Measurements from ENCODE around the gene REEP1.
A peak's percentile ranks its signal among the peaks of the same experiment; 100 is the strongest.

- TF ChIP-seq EP300 (IDR thresholded peaks at IDR 0.05; ENCODE audit: borderline replicate concordance) (no peak), TCF12 (IDR thresholded peaks at IDR 0.05; ENCODE audit: low read depth) (no peak), YY1 (IDR thresholded peaks at IDR 0.05; ENCODE audit: low read depth) (no peak), RAD21 (IDR thresholded peaks at IDR 0.05; ENCODE audit: low read depth) (peak; percentile 40), TAF1 (IDR thresholded peaks at IDR 0.05; ENCODE audit: low read depth) (no peak), ZBTB7A (IDR thresholded peaks at IDR 0.05; ENCODE audit: low read depth) (no peak), USF1 (IDR thresholded peaks at IDR 0.05) (no peak), CEBPB (IDR thresholded peaks at IDR 0.05) (no peak), REST (IDR thresholded peaks at IDR 0.05; ENCODE audit: low read depth) (no peak), FOXM1 (IDR thresholded peaks at IDR 0.05; ENCODE audit: borderline replicate concordance, low read depth) (no peak), EGR1 (IDR thresholded peaks at IDR 0.05) (no peak), CREB1 (IDR thresholded peaks at IDR 0.05; ENCODE audit: low read depth) (no peak)
- TF ChIP-seq, protein P1, sequence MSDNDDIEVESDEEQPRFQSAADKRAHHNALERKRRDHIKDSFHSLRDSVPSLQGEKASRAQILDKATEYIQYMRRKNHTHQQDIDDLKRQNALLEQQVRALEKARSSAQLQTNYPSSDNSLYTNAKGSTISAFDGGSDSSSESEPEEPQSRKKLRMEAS (IDR thresholded peaks at IDR 0.05), result no peak
These were observed 38.7 kb downstream of the REEP1 start for GRCh38 chr2:86298411-86299390.
